IPS-18c (cell line): ENCODE measurements around the gene B4GALNT1.
"Not testable (repeated sequence)": the region's sequence is repeated elsewhere in the genome, so short reads cannot be mapped to it uniquely, and the experiment has no call there.

Experiments
- H3K4me3 ChIP-seq: 2 replicates; pipeline ENCODE4 v1.7.0; 2013; ENCODE audit warnings: low read depth, mild to moderate bottlenecking, low read length, moderate library complexity; ENCODE audit not compliant: insufficient read depth
- H3K9me3 ChIP-seq: one replicate; pipeline ENCODE4 v1.6.1; 2013; ENCODE audit warnings: mild to moderate bottlenecking, low read length, moderate library complexity; ENCODE audit not compliant: control insufficient read depth, insufficient read depth

Gene B4GALNT1

GRCh38 chr12:57641699-57642442, 8.9 kb upstream of the B4GALNT1 start:
- no peak overlapping the region for H3K4me3 ChIP-seq
- H3K9me3 ChIP-seq = no peaks in the 10 kb centered on the region

DNA sequence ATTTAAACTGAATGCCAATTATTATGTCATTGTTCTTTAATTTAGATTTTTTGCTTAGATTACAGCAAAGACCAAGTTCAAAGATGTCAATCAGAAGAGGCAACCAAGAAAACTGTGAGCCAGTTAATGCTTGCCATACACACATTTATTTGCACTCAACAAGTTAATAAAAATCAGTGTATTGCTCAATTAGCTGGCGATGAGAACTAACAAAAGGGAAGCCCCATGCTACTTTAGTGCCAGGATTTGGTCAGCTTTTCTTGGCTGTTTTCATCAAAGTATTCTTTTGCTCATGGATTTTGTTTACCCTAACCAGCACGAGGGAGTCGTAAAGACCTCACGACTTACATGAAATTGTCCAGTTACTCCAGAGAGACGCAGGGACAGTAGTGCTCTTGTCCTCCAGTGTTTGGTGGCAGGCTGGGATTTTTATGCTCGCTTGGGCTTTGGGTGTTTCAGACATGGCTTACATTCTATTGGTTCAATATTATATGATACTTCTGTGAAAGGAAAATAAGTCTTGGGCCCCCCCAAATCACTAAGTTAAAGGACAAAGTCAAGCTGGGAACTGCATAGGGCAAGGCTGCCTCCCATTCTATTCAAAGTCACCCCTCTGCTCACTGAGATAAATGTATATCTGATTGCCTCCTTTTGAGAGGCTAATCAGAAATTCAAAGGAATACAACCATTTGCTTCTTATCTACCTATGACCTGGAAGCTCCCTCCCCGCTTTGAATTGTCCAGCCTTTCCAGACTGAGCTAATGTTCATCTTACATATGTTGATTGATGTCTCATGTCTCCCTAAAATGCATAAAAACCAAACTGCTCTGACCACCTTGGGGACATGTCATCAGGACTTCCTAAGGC, 7.4 kb upstream of the B4GALNT1 start:
- H3K9me3 ChIP-seq = no peaks in the 10 kb centered on the region
- H3K4me3 ChIP-seq = no peak overlapping the region

GRCh38 chr12:57638096-57638495, 5.1 kb upstream of the B4GALNT1 start:
- no peaks in the 10 kb centered on the region for H3K9me3 ChIP-seq
- H3K4me3 ChIP-seq = no peak overlapping the region

GRCh38 chr12:57637364-57637763, 4.4 kb upstream of the B4GALNT1 start:
- no peak overlapping the region for H3K4me3 ChIP-seq
- no peaks in the 10 kb centered on the region for H3K9me3 ChIP-seq

DNA sequence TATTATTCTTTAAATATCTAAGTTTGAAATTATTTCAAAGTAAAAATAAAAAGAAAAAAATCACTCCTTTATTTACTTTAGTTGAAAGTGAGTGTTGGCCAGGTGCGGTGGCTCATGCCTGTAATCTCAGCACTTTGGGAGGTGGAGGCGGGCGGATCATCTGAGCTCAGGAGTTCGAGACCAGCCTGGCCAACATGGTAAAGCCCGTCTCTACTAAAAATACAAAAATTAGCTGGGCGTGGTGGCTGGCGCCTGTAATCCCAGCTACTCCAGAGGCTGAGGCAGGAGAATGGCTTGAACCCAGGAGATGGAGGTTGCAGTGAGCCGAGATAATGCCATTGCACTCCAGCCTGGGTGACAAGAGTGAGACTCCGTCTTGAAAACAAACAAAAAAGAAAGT, 3.7 kb upstream of the B4GALNT1 start:
- H3K4me3 ChIP-seq, H3K9me3 ChIP-seq: not testable (repeated sequence)

GRCh38 chr12:57632073-57632957, 686 bp downstream of the B4GALNT1 start:
- peaks cover 2% of the 10 kb centered on the region for H3K9me3 ChIP-seq
- H3K4me3 ChIP-seq = peak overlapping the region; percentile 55

- peak overlapping the region; percentile 55 for H3K4me3 ChIP-seq
Measured at GRCh38 chr12:57631566-57632072, 1.4 kb downstream of the B4GALNT1 start.

DNA sequence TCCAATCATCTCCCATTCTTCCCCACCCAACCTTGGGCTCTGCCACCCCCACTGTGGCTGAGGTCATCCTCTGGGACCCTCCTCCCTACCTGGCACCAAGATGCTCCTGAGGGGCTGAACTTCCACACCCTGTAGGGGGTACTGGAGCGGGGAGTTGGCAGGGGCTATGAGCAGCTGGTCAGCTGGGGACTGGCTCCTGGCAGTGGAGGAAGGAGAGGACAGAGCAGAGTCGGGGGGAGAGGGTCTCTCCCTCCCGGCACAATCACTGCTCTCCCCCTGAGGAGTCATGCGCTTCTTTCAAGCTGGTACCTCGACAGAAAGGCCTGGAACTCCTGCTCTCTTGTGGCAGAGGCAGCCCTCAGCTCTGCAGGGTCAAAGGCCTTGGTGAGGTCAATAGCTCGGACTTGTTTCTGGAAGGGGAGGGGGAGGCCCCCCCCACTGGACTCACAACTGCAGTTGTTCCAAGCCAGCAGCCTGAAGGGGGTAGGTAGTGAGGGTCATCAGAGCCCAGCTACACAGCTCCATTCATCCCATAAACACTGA, 2.0 kb downstream of the B4GALNT1 start:
- H3K9me3 ChIP-seq = peaks cover 2% of the 10 kb centered on the region
- 0 out of 2 replicates have a peak overlapping the region, but pooled peaks have one; percentile 55 for H3K4me3 ChIP-seq

More at GRCh38 chr12:57631566-57632072, 1.4 kb downstream of the B4GALNT1 start:
- H3K9me3 ChIP-seq = peaks cover 2% of the 10 kb centered on the region

- no peak overlapping the region for H3K4me3 ChIP-seq
- peaks cover 2% of the 10 kb centered on the region for H3K9me3 ChIP-seq
Measured at GRCh38 chr12:57629897-57630471, 3.0 kb downstream of the B4GALNT1 start.

- Histone ChIP-seq H3K4me3 (peak overlapping the region; percentile 38; the same call in 1 of the 2 replicates), H3K9me3 (peaks cover 2% of the 10 kb centered on the region)
Measured at GRCh38 chr12:57628280-57629191, 4.5 kb downstream of the B4GALNT1 start.

GRCh38 chr12:57627501-57628279, 5.3 kb downstream of the B4GALNT1 start:
- H3K4me3 ChIP-seq = peak overlapping the region; percentile 38
- peaks cover 2% of the 10 kb centered on the region for H3K9me3 ChIP-seq

GRCh38 chr12:57626921-57627445, 6.0 kb downstream of the B4GALNT1 start:
- H3K4me3 ChIP-seq = peak overlapping the region; percentile 38; the same call in 1 of the 2 replicates
- H3K9me3 ChIP-seq = peaks cover 2% of the 10 kb centered on the region

DNA sequence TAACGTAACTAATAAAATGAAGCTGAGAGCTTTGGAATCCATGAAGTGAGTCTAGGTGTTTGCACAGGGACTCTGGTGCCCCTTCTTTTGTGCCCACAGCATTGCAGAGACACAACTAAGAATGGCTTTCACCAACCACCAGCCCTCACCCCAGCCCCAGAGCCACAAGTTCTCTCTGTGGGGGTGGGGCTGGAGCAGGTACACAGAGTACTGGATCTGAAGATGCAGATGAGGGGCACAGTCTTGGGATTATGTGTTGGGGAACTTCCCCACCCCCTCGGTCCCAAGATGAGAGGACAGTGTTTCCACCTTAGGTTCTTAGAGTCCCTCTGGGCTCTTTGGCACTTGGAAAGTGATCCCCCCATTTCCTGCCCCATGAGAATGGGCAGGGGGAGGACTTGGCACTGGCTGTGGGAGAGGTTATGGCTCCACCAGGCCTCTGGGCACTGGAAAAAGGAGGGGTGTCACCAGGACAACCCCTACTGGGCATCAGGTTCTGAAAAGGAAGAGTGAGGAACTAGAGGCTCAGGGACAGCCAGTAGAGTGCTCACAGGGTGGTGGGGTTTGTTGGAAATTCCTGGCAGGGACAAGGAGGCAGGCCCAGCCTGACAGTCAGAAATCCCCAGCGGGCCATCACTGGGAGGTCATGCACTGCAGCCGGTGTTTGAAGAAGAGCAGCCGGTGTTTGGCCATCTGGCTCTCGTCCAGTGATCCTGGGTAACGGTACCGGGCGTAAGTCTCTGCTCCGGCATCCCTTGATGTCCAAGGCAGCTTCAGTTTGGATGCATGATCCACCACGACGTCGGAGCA, 6.7 kb downstream of the B4GALNT1 start:
- H3K4me3 ChIP-seq = no peak overlapping the region
- peaks cover 2% of the 10 kb centered on the region for H3K9me3 ChIP-seq
